Heart left ventricle (tissue), 16 donors: ENCODE results near the gene EXOC4. TPM values are rescaled to one million over a fixed set of nuclear protein-coding genes. Genes with fewer than 3 reads are reported as not detected.

ENCODE experiments used
- ATAC-seq, 4 donors: fragments of 200-7000 bp; cut with Tn5 transposase; one replicate each; pipeline ENCODE4 v1.9.1; 2020 to 2022; ENCODE audit warnings: moderate library complexity in 4 of 4, mild to moderate bottlenecking in 3 of 4, moderate number of reproducible peaks in 1 of 4
- DNase-seq, 5 donors: peaks; one replicate each; pipeline ENCODE4 v3.0.0-alpha.2; 2020
- H3K27ac ChIP-seq, 12 donors: fragments of 200-600 bp; sonication (generic) in 4 of 12; one replicate each; pipeline versions ENCODE4 v1.5.0 to v1.8.0; 2016 to 2022; ENCODE audit warnings: mild to moderate bottlenecking in 2 of 12
- H3K27me3 ChIP-seq, 9 donors: fragments of 200-600 bp; sonication (generic) in 2 of 9; one replicate each; pipeline versions ENCODE4 v1.5.1 to v1.8.0; 2016 to 2022; ENCODE audit warnings: mild to moderate bottlenecking in 3 of 9
- H3K36me3 ChIP-seq, 9 donors: fragments of 200-600 bp; sonication (generic) in 2 of 9; one replicate each; pipeline versions ENCODE4 v1.5.0 to v1.8.0; 2018 to 2022; ENCODE audit warnings: mild to moderate bottlenecking in 2 of 9
- H3K4me1 ChIP-seq, 12 donors: fragments of 200-600 bp; sonication (generic) in 4 of 12; one replicate each; pipeline versions ENCODE4 v1.5.0 to v1.8.0; 2016 to 2022; ENCODE audit warnings: mild to moderate bottlenecking in 3 of 12
- H3K4me3 ChIP-seq, 12 donors: fragments of 200-600 bp; sonication (generic) in 4 of 12; one replicate each; pipeline versions ENCODE4 v1.5.0 to v1.8.0; 2017 to 2022; ENCODE audit warnings: mild to moderate bottlenecking in 9 of 12, moderate library complexity in 4 of 12
- H3K9me3 ChIP-seq, 12 donors: fragments of 200-600 bp; sonication (generic) in 4 of 12; one replicate each; pipeline versions ENCODE4 v1.5.0 to v1.8.0; 2016 to 2022; ENCODE audit warnings: mild to moderate bottlenecking in 1 of 12
- CTCF ChIP-seq, 12 donors: fragments of 200-600 bp; sonication (generic) in 4 of 12; IDR thresholded peaks; one replicate each; pipeline versions ENCODE4 v1.5.0 to v1.8.0; 2018 to 2022; ENCODE audit warnings: antibody characterized with exemption in 12 of 12, mild to moderate bottlenecking in 5 of 12
- POLR2A ChIP-seq, 2 donors: fragments of 450-650 bp; IDR thresholded peaks; one replicate each; pipeline ENCODE4 v1.6.1; 2017; ENCODE audit warnings: antibody characterized with exemption in 2 of 2, mild to moderate bottlenecking in 2 of 2, moderate library complexity in 2 of 2
- WGBS, 4 donors: extraction: QIAGEN DNeasy Blood & Tissue Kit in 2 of 4; methylation state at CpG; one replicate each; pipeline versions ENCODE4 v1.1.5 to v1.1.7; 2013 to 2018; 5-methylcytosine and 5-hydroxymethylcytosine counted together
- intact Hi-C, 10 donors: fragments of 100-400 bp; cut with DNase I; formaldehyde crosslinking; loops; one replicate each; pipeline versions ENCODE4 v1.11.1 to v1.14.2; 2022
- polyA plus RNA-seq, 2 donors: library from polyadenylated mRNA; stranded (reverse); fragments of 200-250 nt; gene quantifications; one replicate each; pipeline ENCODE4 v1.2.3, GENCODE V29; 2013
- total RNA-seq, 9 donors: library from RNA; depleted of rRNA in 2 of 9; stranded (reverse); fragments of >200 nt in 2 of 9; fragmentation: NEBNext Ultra II Directional in 3 of 9; extraction: Animal tissue kit (Norgen Biotek cat#: 25700) in 3 of 9; gene quantifications; one replicate each; pipeline versions ENCODE4 v1.1.0 to v1.2.4, GENCODE V29; 2016 to 2023
- donor health status: ischemic (EF 13 %, LVEDD 7.1; RV severe dilation, severe dysfunction).
- donor health status: healthy with polysubstance abuse.
- donor health status: DM: no; HTN: yes; CAD: no.
- donor health status: DM: no; HTN: no; CAD: no.
- donor health status: ischemic (EF 25% LVEDD 6.9; RV normal size, moderate dysfunction).
- donor health status: ischemic (EF 25% LVEDD 5.7; RV mildly dilated, moderate dysfunction).
- donor health status: healthy.
- donor health status: DM: yes; HTN: yes; CAD: no.
- donor health status: ischemic (EF 35%, LVEDD 5.7; RV mildly dilated, moderate dysfunction).
- donor health status: nonischemic (EF 11% LVEDD 7.7; RV severe dilation, severe dysfunction).
- donor health status: DM: yes; HTN: yes; CAD: no.
- donor health status: PGD.
- donor health status: ischemic (EF 29% LVEDD 5.4; RV normal size, mild dysfunction).
- donor health status: nonischemic (EF 23%, LVEDD 6.1; RV moderate dilation, normal function).

The EXOC4 gene
- total and polyA plus RNA-seq, 11 donors, result 8.8 to 61.2 (median 33.8) TPM

- intact Hi-C loops, result no loop called here
- ATAC-seq (no peak), DNase-seq (no peak)
- peaks cover 0 to 35% (median 20%) of the 10 kb centered on the region in 12 donors for H3K4me1 ChIP-seq
- TF ChIP-seq POLR2A (IDR thresholded peaks at IDR 0.05) (no peak), CTCF (IDR thresholded peaks at IDR 0.05) (no peak)
- H3K27me3 ChIP-seq, result no peaks in the 10 kb centered on the region
- peaks cover 0 to 8% (median 2%) of the 10 kb centered on the region in 9 donors for H3K36me3 ChIP-seq
- no peak overlapping the region for H3K27ac ChIP-seq
- no peak overlapping the region for H3K4me3 ChIP-seq
- WGBS, 4 donors, result 69 to 80% (median 76%) methylated on average over 5 of the region's 5 CpGs
- H3K9me3 ChIP-seq, result no peaks in the 10 kb centered on the region
Measured at GRCh38 chr7:133300811-133301210, 47.9 kb downstream of the EXOC4 start.

GRCh38 chr7:133301444-133301843 is 48.6 kb downstream of the EXOC4 start:
- ATAC-seq (peak in 1 of 4 donors; percentile 24), DNase-seq (no peak)
- no peaks in the 10 kb centered on the region for H3K9me3 ChIP-seq
- intact Hi-C loops, result no loop called here
- H3K4me1 ChIP-seq, result peaks cover 0 to 35% (median 20%) of the 10 kb centered on the region in 12 donors
- no peaks in the 10 kb centered on the region for H3K27me3 ChIP-seq
- H3K36me3 ChIP-seq, result peaks cover 0 to 14% (median 9%) of the 10 kb centered on the region in 9 donors
- no peak overlapping the region for H3K4me3 ChIP-seq
- WGBS, 4 donors, result 40 to 49% (median 44%) methylated on average over 2 of the region's 2 CpGs
- TF ChIP-seq CTCF (IDR thresholded peaks at IDR 0.05) (no peak), POLR2A (IDR thresholded peaks at IDR 0.05) (no peak)
- H3K27ac ChIP-seq, result no peak overlapping the region

- H3K4me3 ChIP-seq, result no peak overlapping the region
- H3K9me3 ChIP-seq, result no peaks in the 10 kb centered on the region
- DNase-seq, result no peak
- H3K27me3 ChIP-seq, result no peaks in the 10 kb centered on the region
- intact Hi-C loops, result no loop called here
- peaks cover 0 to 34% (median 28%) of the 10 kb centered on the region in 9 donors for H3K36me3 ChIP-seq
- 95 to 98% (median 96%) methylated on average over 1 of the region's 1 CpG for WGBS, 4 donors
- H3K27ac ChIP-seq, result no peak overlapping the region
- ATAC-seq, result no peak
- peaks cover 0 to 35% (median 19%) of the 10 kb centered on the region in 12 donors for H3K4me1 ChIP-seq
- TF ChIP-seq POLR2A (IDR thresholded peaks at IDR 0.05) (no peak), CTCF (IDR thresholded peaks at IDR 0.05) (no peak)
Measured at GRCh38 chr7:133303372-133303771, 50.5 kb downstream of the EXOC4 start.

GRCh38 chr7:133303931-133304330 is 51.1 kb downstream of the EXOC4 start:
- 79 to 86% (median 84%) methylated on average over 2 of the region's 2 CpGs for WGBS, 4 donors
- H3K27me3 ChIP-seq, result no peaks in the 10 kb centered on the region
- no peak overlapping the region for H3K4me3 ChIP-seq
- H3K36me3 ChIP-seq, result peaks cover 0 to 37% (median 31%) of the 10 kb centered on the region in 9 donors
- TF ChIP-seq CTCF (IDR thresholded peaks at IDR 0.05) (no peak), POLR2A (IDR thresholded peaks at IDR 0.05) (no peak)
- no peak overlapping the region for H3K27ac ChIP-seq
- peaks cover 0 to 35% (median 19%) of the 10 kb centered on the region in 12 donors for H3K4me1 ChIP-seq
- no peaks in the 10 kb centered on the region for H3K9me3 ChIP-seq
- intact Hi-C loops, result no loop called here
- no peak for DNase-seq
- ATAC-seq, result no peak
